H1 (cell line): ENCODE data around the gene TAOK1. TPM values are rescaled to one million over a fixed set of nuclear protein-coding genes. Genes with fewer than 3 reads are reported as not detected.
A peak's percentile ranks its signal among the peaks of the same experiment; 100 is the strongest.

ENCODE experiments used
- CREB1 ChIP-seq: IDR thresholded peaks from 2 replicates; pipeline ENCODE4 v1.6.1; 2012; ENCODE audit warnings: inconsistent platforms
- EGR1 ChIP-seq: IDR thresholded peaks from 2 replicates; pipeline ENCODE4 v1.6.1; 2011; ENCODE audit warnings: low read depth, low read length, borderline replicate concordance
- FOSL1 ChIP-seq: IDR thresholded peaks from 2 replicates; pipeline ENCODE4 v1.6.1; 2011; ENCODE audit warnings: mild to moderate bottlenecking, low read depth, low read length, moderate library complexity; ENCODE audit not compliant: insufficient read depth
- MAFK ChIP-seq: IDR thresholded peaks from 2 replicates; pipeline ENCODE4 v1.6.1; 2012; ENCODE audit warnings: low read depth, mild to moderate bottlenecking, improper control_type of control experiment, low read length
- RNF2 ChIP-seq: fragments of 200-900, 300-1000 bp; sonication (generic); IDR thresholded peaks from 2 replicates; pipeline ENCODE4 v1.7.1; 2016; ENCODE audit warnings: borderline replicate concordance, low read depth, mild to moderate bottlenecking, antibody characterized with exemption, low read length; ENCODE audit not compliant: poor library complexity, severe bottlenecking; ENCODE audit errors: missing control alignments
- SP2 ChIP-seq: IDR thresholded peaks from 2 replicates; pipeline ENCODE4 v1.6.1; 2012; ENCODE audit warnings: mild to moderate bottlenecking, low read length, inconsistent platforms
- TAF1 ChIP-seq: IDR thresholded peaks from 2 replicates; pipeline ENCODE4 v1.6.1; 2011; ENCODE audit warnings: mild to moderate bottlenecking, low read depth, low read length
- TEAD4 ChIP-seq: IDR thresholded peaks from 2 replicates; pipeline ENCODE4 v1.6.1; 2012; ENCODE audit warnings: low read depth, low read length, inconsistent platforms, mixed read lengths
- polyA plus RNA-seq, 7 experiments: library from polyadenylated mRNA; depleted of rRNA in 3 of 7; stranded (reverse) in 5 of 7; unstranded in 2 of 7; fragments of >200 nt in 5 of 7; fragments of 200-250 nt in 2 of 7; gene quantifications; 1 replicate in 5 of 7; 2 replicates in 1 of 7; 4 replicates in 1 of 7; pipeline versions ENCODE4 v1.2.1 to v1.2.3, GENCODE V29; 2011 to 2013; ENCODE audit warnings: missing spikeins in 2 of 7, mixed read lengths in 2 of 7
- total RNA-seq: library from RNA; stranded (reverse); fragmentation: NEBNext Ultra II Directional; extraction: Animal tissue kit (Norgen Biotek cat#: 25700); gene quantifications from 2 replicates; pipeline ENCODE4 v1.2.1, GENCODE V29; 2021
- TF ChIP-seq, protein P1 (sequence below): fragments of 300-600 bp; sonication (generic); IDR thresholded peaks from 2 replicates; pipeline ENCODE4 v1.7.1; 2012; ENCODE audit warnings: low read length, moderate library complexity, mild to moderate bottlenecking, inconsistent platforms; ENCODE audit not compliant: insufficient replicate concordance
- TF ChIP-seq, protein P2 (sequence below): IDR thresholded peaks from 2 replicates; pipeline ENCODE4 v1.6.1; 2012; ENCODE audit warnings: inconsistent platforms

TAOK1 gene
- total and polyA plus RNA-seq, 2 of the 8 experiments (the other 6 are each of a cell fraction or from before 2014, with no cell fraction given), result 12.2 to 90.6 TPM

DNA sequence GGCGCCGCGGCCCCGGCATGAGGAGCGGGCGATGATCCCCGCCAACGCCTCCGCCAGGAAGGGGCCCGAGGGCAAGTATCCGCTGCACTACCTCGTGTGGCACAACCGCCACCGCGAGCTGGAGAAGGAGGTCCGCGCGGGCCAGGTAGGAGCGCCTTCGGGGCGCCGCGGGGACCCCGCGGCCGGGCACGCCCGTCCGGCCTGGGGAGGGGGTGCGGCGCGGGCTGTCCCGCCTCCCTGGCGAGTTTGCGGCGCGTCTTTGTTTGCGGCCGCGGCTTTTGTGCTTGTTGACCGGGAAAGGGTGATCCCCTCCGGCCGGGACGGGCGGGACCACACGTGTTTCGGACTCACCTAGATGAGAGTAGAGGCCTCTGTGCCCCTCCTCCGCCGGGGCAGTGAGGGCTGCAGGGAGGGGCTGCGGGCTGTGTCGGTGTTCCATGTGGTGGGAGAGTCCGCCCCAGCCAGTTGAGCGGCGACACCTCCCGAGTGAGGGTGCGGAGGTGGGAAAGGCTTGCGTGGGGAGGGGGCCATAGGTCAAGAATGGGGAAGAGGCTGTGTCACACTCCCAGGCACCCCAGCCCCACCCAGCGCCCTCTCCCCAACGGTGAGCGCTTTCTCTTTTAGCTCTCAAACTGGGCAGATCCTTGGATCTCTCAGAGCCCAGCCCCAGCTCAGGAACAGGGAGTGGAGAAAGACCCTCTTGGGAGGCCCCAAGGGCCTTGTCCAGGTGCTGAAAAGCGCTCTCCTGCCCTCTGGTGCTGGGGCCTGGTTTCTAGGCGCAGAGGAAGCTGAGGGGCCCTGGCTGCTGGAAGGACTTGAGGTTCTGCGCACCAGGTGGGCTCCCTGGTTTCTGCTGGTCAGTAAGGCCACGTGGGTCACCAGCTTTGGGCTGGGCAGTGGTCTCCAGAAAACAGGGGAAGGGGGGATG, 203.7 kb downstream of the TAOK1 start (continued):
- TF ChIP-seq, protein P1, sequence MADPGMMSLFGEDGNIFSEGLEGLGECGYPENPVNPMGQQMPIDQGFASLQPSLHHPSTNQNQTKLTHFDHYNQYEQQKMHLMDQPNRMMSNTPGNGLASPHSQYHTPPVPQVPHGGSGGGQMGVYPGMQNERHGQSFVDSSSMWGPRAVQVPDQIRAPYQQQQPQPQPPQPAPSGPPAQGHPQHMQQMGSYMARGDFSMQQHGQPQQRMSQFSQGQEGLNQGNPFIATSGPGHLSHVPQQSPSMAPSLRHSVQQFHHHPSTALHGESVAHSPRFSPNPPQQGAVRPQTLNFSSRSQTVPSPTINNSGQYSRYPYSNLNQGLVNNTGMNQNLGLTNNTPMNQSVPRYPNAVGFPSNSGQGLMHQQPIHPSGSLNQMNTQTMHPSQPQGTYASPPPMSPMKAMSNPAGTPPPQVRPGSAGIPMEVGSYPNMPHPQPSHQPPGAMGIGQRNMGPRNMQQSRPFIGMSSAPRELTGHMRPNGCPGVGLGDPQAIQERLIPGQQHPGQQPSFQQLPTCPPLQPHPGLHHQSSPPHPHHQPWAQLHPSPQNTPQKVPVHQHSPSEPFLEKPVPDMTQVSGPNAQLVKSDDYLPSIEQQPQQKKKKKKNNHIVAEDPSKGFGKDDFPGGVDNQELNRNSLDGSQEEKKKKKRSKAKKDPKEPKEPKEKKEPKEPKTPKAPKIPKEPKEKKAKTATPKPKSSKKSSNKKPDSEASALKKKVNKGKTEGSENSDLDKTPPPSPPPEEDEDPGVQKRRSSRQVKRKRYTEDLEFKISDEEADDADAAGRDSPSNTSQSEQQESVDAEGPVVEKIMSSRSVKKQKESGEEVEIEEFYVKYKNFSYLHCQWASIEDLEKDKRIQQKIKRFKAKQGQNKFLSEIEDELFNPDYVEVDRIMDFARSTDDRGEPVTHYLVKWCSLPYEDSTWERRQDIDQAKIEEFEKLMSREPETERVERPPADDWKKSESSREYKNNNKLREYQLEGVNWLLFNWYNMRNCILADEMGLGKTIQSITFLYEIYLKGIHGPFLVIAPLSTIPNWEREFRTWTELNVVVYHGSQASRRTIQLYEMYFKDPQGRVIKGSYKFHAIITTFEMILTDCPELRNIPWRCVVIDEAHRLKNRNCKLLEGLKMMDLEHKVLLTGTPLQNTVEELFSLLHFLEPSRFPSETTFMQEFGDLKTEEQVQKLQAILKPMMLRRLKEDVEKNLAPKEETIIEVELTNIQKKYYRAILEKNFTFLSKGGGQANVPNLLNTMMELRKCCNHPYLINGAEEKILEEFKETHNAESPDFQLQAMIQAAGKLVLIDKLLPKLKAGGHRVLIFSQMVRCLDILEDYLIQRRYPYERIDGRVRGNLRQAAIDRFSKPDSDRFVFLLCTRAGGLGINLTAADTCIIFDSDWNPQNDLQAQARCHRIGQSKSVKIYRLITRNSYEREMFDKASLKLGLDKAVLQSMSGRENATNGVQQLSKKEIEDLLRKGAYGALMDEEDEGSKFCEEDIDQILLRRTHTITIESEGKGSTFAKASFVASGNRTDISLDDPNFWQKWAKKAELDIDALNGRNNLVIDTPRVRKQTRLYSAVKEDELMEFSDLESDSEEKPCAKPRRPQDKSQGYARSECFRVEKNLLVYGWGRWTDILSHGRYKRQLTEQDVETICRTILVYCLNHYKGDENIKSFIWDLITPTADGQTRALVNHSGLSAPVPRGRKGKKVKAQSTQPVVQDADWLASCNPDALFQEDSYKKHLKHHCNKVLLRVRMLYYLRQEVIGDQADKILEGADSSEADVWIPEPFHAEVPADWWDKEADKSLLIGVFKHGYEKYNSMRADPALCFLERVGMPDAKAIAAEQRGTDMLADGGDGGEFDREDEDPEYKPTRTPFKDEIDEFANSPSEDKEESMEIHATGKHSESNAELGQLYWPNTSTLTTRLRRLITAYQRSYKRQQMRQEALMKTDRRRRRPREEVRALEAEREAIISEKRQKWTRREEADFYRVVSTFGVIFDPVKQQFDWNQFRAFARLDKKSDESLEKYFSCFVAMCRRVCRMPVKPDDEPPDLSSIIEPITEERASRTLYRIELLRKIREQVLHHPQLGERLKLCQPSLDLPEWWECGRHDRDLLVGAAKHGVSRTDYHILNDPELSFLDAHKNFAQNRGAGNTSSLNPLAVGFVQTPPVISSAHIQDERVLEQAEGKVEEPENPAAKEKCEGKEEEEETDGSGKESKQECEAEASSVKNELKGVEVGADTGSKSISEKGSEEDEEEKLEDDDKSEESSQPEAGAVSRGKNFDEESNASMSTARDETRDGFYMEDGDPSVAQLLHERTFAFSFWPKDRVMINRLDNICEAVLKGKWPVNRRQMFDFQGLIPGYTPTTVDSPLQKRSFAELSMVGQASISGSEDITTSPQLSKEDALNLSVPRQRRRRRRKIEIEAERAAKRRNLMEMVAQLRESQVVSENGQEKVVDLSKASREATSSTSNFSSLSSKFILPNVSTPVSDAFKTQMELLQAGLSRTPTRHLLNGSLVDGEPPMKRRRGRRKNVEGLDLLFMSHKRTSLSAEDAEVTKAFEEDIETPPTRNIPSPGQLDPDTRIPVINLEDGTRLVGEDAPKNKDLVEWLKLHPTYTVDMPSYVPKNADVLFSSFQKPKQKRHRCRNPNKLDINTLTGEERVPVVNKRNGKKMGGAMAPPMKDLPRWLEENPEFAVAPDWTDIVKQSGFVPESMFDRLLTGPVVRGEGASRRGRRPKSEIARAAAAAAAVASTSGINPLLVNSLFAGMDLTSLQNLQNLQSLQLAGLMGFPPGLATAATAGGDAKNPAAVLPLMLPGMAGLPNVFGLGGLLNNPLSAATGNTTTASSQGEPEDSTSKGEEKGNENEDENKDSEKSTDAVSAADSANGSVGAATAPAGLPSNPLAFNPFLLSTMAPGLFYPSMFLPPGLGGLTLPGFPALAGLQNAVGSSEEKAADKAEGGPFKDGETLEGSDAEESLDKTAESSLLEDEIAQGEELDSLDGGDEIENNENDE, result no peak
- TF ChIP-seq, protein P2, sequence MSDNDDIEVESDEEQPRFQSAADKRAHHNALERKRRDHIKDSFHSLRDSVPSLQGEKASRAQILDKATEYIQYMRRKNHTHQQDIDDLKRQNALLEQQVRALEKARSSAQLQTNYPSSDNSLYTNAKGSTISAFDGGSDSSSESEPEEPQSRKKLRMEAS, result peak; percentile 23; the same call in 1 of the 2 replicates
- no peak for TF ChIP-seq FOSL1
- TF ChIP-seq TAF1, result no peak
- TF ChIP-seq TEAD4, result no peak
- no peak for TF ChIP-seq SP2
- no peak for TF ChIP-seq RNF2
- TF ChIP-seq EGR1, result no peak
- TF ChIP-seq CREB1, result no peak
- TF ChIP-seq MAFK, result no peak
